Kidney (tissue), 14 donors: ENCODE results near the gene UBE2L5. TPM values are rescaled to one million over a fixed set of nuclear protein-coding genes. Genes with fewer than 3 reads are reported as not detected.

Source experiments
- DNase-seq, 5 donors: peaks; one replicate each; pipeline ENCODE4 v3.0.0-alpha.2; 2013 to 2020
- FAIRE-seq: peaks from 2 replicates; lab custom pipeline; 2012; peaks lifted over from hg19 to GRCh38; lab: Jason Lieb, UNC
- H3K27ac ChIP-seq, 2 donors: one replicate each; pipeline ENCODE4 v1.7.0; 2013; ENCODE audit warnings: low read depth in 2 of 2, low read length in 2 of 2, inconsistent platforms in 1 of 2
- H3K27me3 ChIP-seq: one replicate; pipeline ENCODE4 v1.7.1; 2013; ENCODE audit warnings: low read length, inconsistent platforms; ENCODE audit not compliant: control insufficient read depth, insufficient read depth
- H3K36me3 ChIP-seq, 3 donors: one replicate each; pipeline versions ENCODE4 v1.7.0 to v1.7.1; 2013; ENCODE audit warnings: low read length in 3 of 3, control low read depth in 1 of 3, inconsistent platforms in 1 of 3; ENCODE audit not compliant: insufficient read depth in 3 of 3, control insufficient read depth in 2 of 3
- H3K4me1 ChIP-seq, 3 donors: one replicate each; pipeline versions ENCODE4 v1.7.0 to v1.7.1; 2013; ENCODE audit warnings: low read length in 3 of 3, inconsistent platforms in 1 of 3, low read depth in 1 of 3; ENCODE audit not compliant: control insufficient read depth in 2 of 3, insufficient read depth in 2 of 3
- H3K4me3 ChIP-seq, 3 donors: one replicate each; pipeline versions ENCODE4 v1.7.0 to v1.8.1; 2013; ENCODE audit warnings: low read length in 3 of 3, control low read depth in 1 of 3, inconsistent platforms in 1 of 3
- H3K9ac ChIP-seq, 3 donors: one replicate each; pipeline versions ENCODE4 v1.7.0 to v1.7.1; 2013; ENCODE audit warnings: low read length in 3 of 3, control low read depth in 1 of 3, inconsistent platforms in 1 of 3
- H3K9me3 ChIP-seq, 3 donors: one replicate each; pipeline versions ENCODE4 v1.7.0 to v1.7.1; 2013; ENCODE audit warnings: low read length in 3 of 3, control low read depth in 1 of 3, inconsistent platforms in 1 of 3; ENCODE audit not compliant: control insufficient read depth in 2 of 3, insufficient read depth in 1 of 3
- CTCF ChIP-seq: IDR thresholded peaks from 3 replicates; pipeline ENCODE4 v1.5.1; 2012; ENCODE audit warnings: mild to moderate bottlenecking, moderate library complexity, borderline replicate concordance; ENCODE audit not compliant: insufficient read depth; ENCODE audit errors: extremely low read depth
- intact Hi-C: fragments of 100-400 bp; cut with DNase I; formaldehyde crosslinking; loops from one replicate; pipeline ENCODE4 v1.11.1; 2022
- polyA plus RNA-seq: library from polyadenylated mRNA; stranded (reverse); fragments of 350-450 nt; fragmentation: Illumina TruSeq; extraction: RNeasy Lipid Tissue Mini Kit (QIAGEN cat#74804); gene quantifications from one replicate; pipeline ENCODE4 v1.2.3, GENCODE V29; 2014; ENCODE audit warnings: low read depth, low replicate concordance; ENCODE audit not compliant: insufficient read depth
- total RNA-seq: library from RNA; stranded (reverse); fragmentation: NEBNext Ultra II Directional; extraction: Animal tissue kit (Norgen Biotek cat#: 25700); gene quantifications from one replicate; pipeline ENCODE4 v1.2.1, GENCODE V29; 2021
- donor health status: control.
- donor health status: control.
- donor health status: control.
- donor health status: control.
- donor health status: control.
- donor health status: DM: yes; HTN: yes; CAD: no.
- donor health status: Normal renal cell carcinoma (clear cell type).

Gene UBE2L5
- total and polyA plus RNA-seq, 2 donors from 2014 or later: not detected

- Histone ChIP-seq H3K36me3 (no peaks in the 10 kb centered on the region), H3K4me1 (peaks cover 0 to 7% (median 2%) of the 10 kb centered on the region in 3 donors), H3K9ac (no peak overlapping the region), H3K4me3 (no peak overlapping the region), H3K9me3 (no peaks in the 10 kb centered on the region), H3K27me3 (no peaks in the 10 kb centered on the region), H3K27ac (no peak overlapping the region)
- FAIRE-seq (no peak), DNase-seq (no peak)
- intact Hi-C loops: no loop called here
- TF ChIP-seq CTCF: no peak
These were observed 11.6 kb upstream of the UBE2L5 start for GRCh38 chr13:30410705-30411125.

GRCh38 chr13:30412346-30412745 is 9.9 kb upstream of the UBE2L5 start:
- Histone ChIP-seq H3K27ac (no peak overlapping the region), H3K9ac (no peak overlapping the region), H3K4me3 (no peak overlapping the region), H3K27me3 (no peaks in the 10 kb centered on the region), H3K4me1 (peaks cover 0 to 5% (median 2%) of the 10 kb centered on the region in 3 donors), H3K9me3 (no peaks in the 10 kb centered on the region), H3K36me3 (no peaks in the 10 kb centered on the region)
- FAIRE-seq (no peak), DNase-seq (no peak)
- intact Hi-C loops: no loop called here
- TF ChIP-seq CTCF: no peak

GRCh38 chr13:30413842-30414241 is 8.5 kb upstream of the UBE2L5 start:
- H3K27me3 ChIP-seq: no peaks in the 10 kb centered on the region
- DNase-seq: no peak
- peaks cover 0 to 5% (median 0%) of the 10 kb centered on the region in 3 donors for H3K4me1 ChIP-seq
- H3K36me3 ChIP-seq: no peaks in the 10 kb centered on the region
- no peak overlapping the region for H3K9ac ChIP-seq
- intact Hi-C loops: no loop called here
- TF ChIP-seq CTCF: no peak
- H3K9me3 ChIP-seq: no peaks in the 10 kb centered on the region
- no peak for FAIRE-seq
- H3K27ac ChIP-seq: no peak overlapping the region
- no peak overlapping the region for H3K4me3 ChIP-seq
